ENCODE data around the gene CSH1.

DNA sequence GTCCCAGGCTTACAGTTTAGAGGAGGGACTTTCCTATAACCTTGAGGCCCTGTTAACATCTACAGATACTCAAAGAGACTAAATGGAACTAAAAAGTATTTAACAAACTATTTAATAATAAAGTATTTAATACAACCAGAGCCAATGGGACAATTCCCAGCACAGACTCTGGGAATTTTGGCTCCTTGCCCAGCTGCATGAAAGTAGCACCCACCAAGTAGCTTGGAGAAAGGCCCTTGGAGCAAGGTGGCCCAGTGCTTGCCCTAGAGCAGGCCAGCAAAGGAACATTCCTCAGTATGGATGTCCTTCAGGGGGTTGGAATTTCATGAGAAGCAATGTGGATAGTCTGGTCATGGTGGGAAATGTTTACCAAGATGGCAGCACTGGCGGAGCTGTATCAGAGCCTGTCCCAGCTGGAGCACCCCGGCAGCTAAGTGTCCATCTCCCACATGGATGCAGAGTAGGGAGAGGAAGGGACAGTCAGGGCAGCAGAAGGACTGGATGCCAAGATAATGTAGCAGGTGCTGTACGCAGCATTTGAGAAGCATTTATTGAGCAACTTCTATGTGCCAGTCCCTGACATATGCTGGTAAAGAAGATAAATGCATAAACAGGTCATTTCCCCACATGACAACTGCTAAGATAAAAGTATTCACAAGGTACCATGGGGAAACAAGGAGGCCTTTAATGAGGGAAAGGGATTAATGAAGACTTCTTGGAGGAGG is 48.7 kb downstream of the CSH1 start:
- TF ChIP-seq YY1 (IDR thresholded peaks at IDR 0.05; ENCODE audit: insufficient read depth, insufficient read length): no peak
- no peak for TF ChIP-seq ZNF274 (IDR thresholded peaks at IDR 0.05; ENCODE audit: low read depth, low read length)
